HEK293 (cell line): Measurements from ENCODE around the gene UVSSA.

Source experiments
- CTCF ChIA-PET: fragments of 350-600 bp; formaldehyde crosslinking; extraction: SDS; loops from one replicate; lab custom pipeline; 2021; ENCODE audit warnings: antibody characterized with exemption; lab: Yijun Ruan, JAX
- POLR2A ChIA-PET: fragments of 300-600 bp; formaldehyde crosslinking; extraction: SDS; loops from one replicate; lab custom pipeline; 2020; ENCODE audit warnings: antibody characterized with exemption, inconsistent platforms; lab: Yijun Ruan, JAX
- H3K27ac ChIP-seq: fragments of 200-500 bp; sonication (Bioruptor generic); 2 replicates; pipeline ENCODE4 v1.5.1; 2014; ENCODE audit warnings: low read depth, low read length, control low read depth, inconsistent platforms; ENCODE audit errors: extremely low read depth
- H3K36me3 ChIP-seq, 2 experiments: fragments of 200-500 bp in 1 of 2; sonication (Bioruptor generic) in 1 of 2; 1 replicate in 1 of 2; 2 replicates in 1 of 2; pipeline ENCODE4 v1.5.1; 2014 to 2017; ENCODE audit warnings: inconsistent platforms in 2 of 2, low read length in 2 of 2; ENCODE audit not compliant: control insufficient read depth in 2 of 2, insufficient read depth in 1 of 2
- H3K4me1 ChIP-seq: fragments of 200-500 bp; sonication (Bioruptor generic); 2 replicates; pipeline ENCODE4 v1.5.1; 2014; ENCODE audit warnings: mild to moderate bottlenecking, low read length, inconsistent platforms; ENCODE audit not compliant: control insufficient read depth, insufficient read depth
- H3K4me3 ChIP-seq: 2 replicates; pipeline ENCODE4 v1.5.1; 2011; ENCODE audit warnings: low read depth, mild to moderate bottlenecking, control low read depth, low read length, moderate library complexity
- H3K9me3 ChIP-seq: fragments of 200-500 bp; sonication (Bioruptor generic); 2 replicates; pipeline ENCODE4 v1.5.1; 2014; ENCODE audit warnings: low read depth, low read length, inconsistent platforms; ENCODE audit not compliant: control insufficient read depth, insufficient read depth
- EGR2 ChIP-seq: fragments of 450-650 bp; formaldehyde crosslinking; IDR thresholded peaks from 2 replicates; pipeline ENCODE4 v1.5.1; 2016; ENCODE audit warnings: low read depth, missing biosample characterization, missing genetic modification characterization
- KLF1 ChIP-seq: fragments of 450-650 bp; formaldehyde crosslinking; IDR thresholded peaks from 2 replicates; pipeline ENCODE4 v1.5.1; 2016; ENCODE audit warnings: missing biosample characterization, missing genetic modification characterization
- REST ChIP-seq: fragments of 450-650 bp; formaldehyde crosslinking; IDR thresholded peaks from 2 replicates; pipeline ENCODE4 v1.5.1; 2016; ENCODE audit warnings: missing biosample characterization, missing genetic modification characterization
- SP3 ChIP-seq: fragments of 450-650 bp; formaldehyde crosslinking; IDR thresholded peaks from 2 replicates; pipeline ENCODE4 v1.5.1; 2016; ENCODE audit warnings: missing biosample characterization, missing genetic modification characterization
- ZFHX2 ChIP-seq: fragments of 450-650 bp; formaldehyde crosslinking; conservative IDR thresholded peaks from 2 replicates; pipeline ENCODE4 v1.5.1; 2016; ENCODE audit warnings: missing biosample characterization, missing genetic modification characterization
- ZNF311 ChIP-seq: fragments of 450-650 bp; formaldehyde crosslinking; IDR thresholded peaks from 2 replicates; pipeline ENCODE4 v1.5.1; 2017; ENCODE audit warnings: missing biosample characterization, missing genetic modification characterization, borderline replicate concordance
- ZNF362 ChIP-seq: fragments of 450-650 bp; formaldehyde crosslinking; IDR thresholded peaks from 2 replicates; pipeline ENCODE4 v1.5.1; 2016; ENCODE audit warnings: missing biosample characterization, missing genetic modification characterization
- ZNF561 ChIP-seq: fragments of 450-650 bp; IDR thresholded peaks from 2 replicates; pipeline ENCODE4 v1.5.1; 2018; ENCODE audit warnings: missing biosample characterization, missing genetic modification characterization, borderline replicate concordance
- ZNF629 ChIP-seq: fragments of 450-650 bp; formaldehyde crosslinking; IDR thresholded peaks from 2 replicates; pipeline ENCODE4 v1.5.1; 2017; ENCODE audit warnings: missing biosample characterization, missing genetic modification characterization
- ZNF677 ChIP-seq: fragments of 450-650 bp; IDR thresholded peaks from 2 replicates; pipeline ENCODE4 v1.5.0; 2018; ENCODE audit warnings: missing biosample characterization, mild to moderate bottlenecking, missing genetic modification characterization, moderate library complexity
- ZNF830 ChIP-seq: fragments of 450-650 bp; IDR thresholded peaks from 2 replicates; pipeline ENCODE4 v1.5.0; 2018; ENCODE audit warnings: missing biosample characterization, missing genetic modification characterization, low read depth, mild to moderate bottlenecking, moderate library complexity
- TF ChIP-seq, protein P1 (sequence below): fragments of 450-650 bp; formaldehyde crosslinking; IDR thresholded peaks from 2 replicates; pipeline ENCODE4 v1.5.1; 2016; ENCODE audit warnings: missing biosample characterization, missing genetic modification characterization, low read depth
- TF ChIP-seq, protein P2 (sequence below): fragments of 450-650 bp; formaldehyde crosslinking; IDR thresholded peaks from 2 replicates; pipeline ENCODE4 v1.5.1; 2016; ENCODE audit warnings: missing biosample characterization, missing genetic modification characterization, borderline replicate concordance

The UVSSA gene

GRCh38 chr4:1417522-1418390 is 70.7 kb downstream of the UVSSA start:
- no peaks in the 10 kb centered on the region for H3K36me3 ChIP-seq

GRCh38 chr4:1418494-1419285 is 71.7 kb downstream of the UVSSA start:
- Histone ChIP-seq H3K4me1 (no peaks in the 10 kb centered on the region), H3K27ac (no peak overlapping the region), H3K4me3 (no peak overlapping the region), H3K36me3 (no peaks in the 10 kb centered on the region), H3K9me3 (no peaks in the 10 kb centered on the region)
- ChIA-PET CTCF (no interaction called here), POLR2A (no interaction called here)
- TF ChIP-seq EGR2 (peak; percentile 19; the same call in 1 of the 2 replicates), KLF1 (tag by site-specific recombination) (peak; percentile 57), ZFHX2 (tag by site-specific recombination) (0 out of 2 replicates have a peak, but pooled peaks have one; percentile 39), ZNF362 (tag by site-specific recombination) (no peak)

More at GRCh38 chr4:1417522-1418390, 70.7 kb downstream of the UVSSA start:
- Histone ChIP-seq H3K9me3 (no peaks in the 10 kb centered on the region), H3K4me3 (no peak overlapping the region), H3K4me1 (no peaks in the 10 kb centered on the region), H3K27ac (no peak overlapping the region)
- POLR2A ChIA-PET, result no interaction called here
- TF ChIP-seq, protein P1, sequence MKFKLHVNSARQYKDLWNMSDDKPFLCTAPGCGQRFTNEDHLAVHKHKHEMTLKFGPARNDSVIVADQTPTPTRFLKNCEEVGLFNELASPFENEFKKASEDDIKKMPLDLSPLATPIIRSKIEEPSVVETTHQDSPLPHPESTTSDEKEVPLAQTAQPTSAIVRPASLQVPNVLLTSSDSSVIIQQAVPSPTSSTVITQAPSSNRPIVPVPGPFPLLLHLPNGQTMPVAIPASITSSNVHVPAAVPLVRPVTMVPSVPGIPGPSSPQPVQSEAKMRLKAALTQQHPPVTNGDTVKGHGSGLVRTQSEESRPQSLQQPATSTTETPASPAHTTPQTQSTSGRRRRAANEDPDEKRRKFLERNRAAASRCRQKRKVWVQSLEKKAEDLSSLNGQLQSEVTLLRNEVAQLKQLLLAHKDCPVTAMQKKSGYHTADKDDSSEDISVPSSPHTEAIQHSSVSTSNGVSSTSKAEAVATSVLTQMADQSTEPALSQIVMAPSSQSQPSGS (tag by site-specific recombination), result no peak
- TF ChIP-seq ZNF629 (tag by site-specific recombination) (no peak), REST (tag by site-specific recombination) (no peak), KLF1 (tag by site-specific recombination) (no peak), ZNF677 (tag by site-specific recombination) (no peak), SP3 (tag by site-specific recombination) (no peak), ZNF830 (tag by site-specific recombination) (no peak), ZNF561 (tag by site-specific recombination) (no peak), ZNF311 (tag by site-specific recombination) (no peak)
- TF ChIP-seq, protein P2, sequence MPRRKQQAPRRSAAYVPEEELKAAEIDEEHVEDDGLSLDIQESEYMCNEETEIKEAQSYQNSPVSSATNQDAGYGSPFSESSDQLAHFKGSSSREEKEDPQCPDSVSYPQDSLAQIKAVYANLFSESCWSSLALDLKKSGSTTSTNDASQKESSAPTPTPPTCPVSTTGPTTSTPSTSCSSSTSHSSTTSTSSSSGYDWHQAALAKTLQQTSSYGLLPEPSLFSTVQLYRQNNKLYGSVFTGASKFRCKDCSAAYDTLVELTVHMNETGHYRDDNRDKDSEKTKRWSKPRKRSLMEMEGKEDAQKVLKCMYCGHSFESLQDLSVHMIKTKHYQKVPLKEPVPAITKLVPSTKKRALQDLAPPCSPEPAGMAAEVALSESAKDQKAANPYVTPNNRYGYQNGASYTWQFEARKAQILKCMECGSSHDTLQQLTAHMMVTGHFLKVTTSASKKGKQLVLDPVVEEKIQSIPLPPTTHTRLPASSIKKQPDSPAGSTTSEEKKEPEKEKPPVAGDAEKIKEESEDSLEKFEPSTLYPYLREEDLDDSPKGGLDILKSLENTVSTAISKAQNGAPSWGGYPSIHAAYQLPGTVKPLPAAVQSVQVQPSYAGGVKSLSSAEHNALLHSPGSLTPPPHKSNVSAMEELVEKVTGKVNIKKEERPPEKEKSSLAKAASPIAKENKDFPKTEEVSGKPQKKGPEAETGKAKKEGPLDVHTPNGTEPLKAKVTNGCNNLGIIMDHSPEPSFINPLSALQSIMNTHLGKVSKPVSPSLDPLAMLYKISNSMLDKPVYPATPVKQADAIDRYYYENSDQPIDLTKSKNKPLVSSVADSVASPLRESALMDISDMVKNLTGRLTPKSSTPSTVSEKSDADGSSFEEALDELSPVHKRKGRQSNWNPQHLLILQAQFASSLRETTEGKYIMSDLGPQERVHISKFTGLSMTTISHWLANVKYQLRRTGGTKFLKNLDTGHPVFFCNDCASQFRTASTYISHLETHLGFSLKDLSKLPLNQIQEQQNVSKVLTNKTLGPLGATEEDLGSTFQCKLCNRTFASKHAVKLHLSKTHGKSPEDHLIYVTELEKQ (tag by site-specific recombination), result no peak
- CTCF ChIA-PET, result no interaction called here
